NT2/D1 (cell line): ENCODE results near the gene SNTG2.

Source experiments
- DNase-seq: peaks from one replicate; pipeline ENCODE4 v3.0.0-alpha.2; 2011; ENCODE audit warnings: low read depth, low spot score
- H3K27me3 ChIP-seq: 2 replicates; pipeline ENCODE4 v1.6.0; 2011; ENCODE audit warnings: mild to moderate bottlenecking; ENCODE audit not compliant: insufficient read length, insufficient read depth
- H3K36me3 ChIP-seq: 2 replicates; pipeline ENCODE4 v1.6.1; 2011; ENCODE audit warnings: mild to moderate bottlenecking, low read length, mixed read lengths; ENCODE audit not compliant: insufficient read depth, insufficient read length
- H3K4me1 ChIP-seq: 2 replicates; pipeline ENCODE4 v1.5.1; 2011; ENCODE audit not compliant: insufficient read depth, insufficient read length
- H3K4me3 ChIP-seq: 2 replicates; pipeline ENCODE4 v1.5.1; 2011; ENCODE audit warnings: low read depth; ENCODE audit not compliant: insufficient read length
- H3K9ac ChIP-seq: 2 replicates; pipeline ENCODE4 v1.6.0; 2011; ENCODE audit warnings: low read depth; ENCODE audit not compliant: insufficient read length
- H3K9me3 ChIP-seq: 2 replicates; pipeline ENCODE4 v1.5.1; 2011; ENCODE audit warnings: mild to moderate bottlenecking, low read length; ENCODE audit not compliant: insufficient read depth
- SUZ12 ChIP-seq: IDR thresholded peaks from 2 replicates; pipeline ENCODE4 v1.6.1; 2011; ENCODE audit not compliant: insufficient read length, insufficient read depth; ENCODE audit errors: extremely low read depth
- YY1 ChIP-seq: IDR thresholded peaks from 2 replicates; pipeline ENCODE4 v1.6.1; 2011; ENCODE audit not compliant: insufficient read length, insufficient read depth
- ZNF274 ChIP-seq: IDR thresholded peaks from 2 replicates; pipeline ENCODE4 v1.6.1; 2011; ENCODE audit warnings: mild to moderate bottlenecking, low read depth, low read length

The SNTG2 gene

GRCh38 chr2:1321321-1321720 lies 370.7 kb downstream of the SNTG2 start:
- Histone ChIP-seq H3K9ac (no peak overlapping the region), H3K4me1 (no peaks in the 10 kb centered on the region), H3K36me3 (no peaks in the 10 kb centered on the region), H3K4me3 (no peak overlapping the region), H3K27me3 (no peaks in the 10 kb centered on the region), H3K9me3 (no peaks in the 10 kb centered on the region)
- DNase-seq, result no peak
- TF ChIP-seq ZNF274, result no peak
- TF ChIP-seq YY1, result no peak
- no peak for TF ChIP-seq SUZ12

GRCh38 chr2:1324884-1325283 lies 374.2 kb downstream of the SNTG2 start:
- no peak overlapping the region for H3K4me3 ChIP-seq
- no peaks in the 10 kb centered on the region for H3K36me3 ChIP-seq
- TF ChIP-seq ZNF274 (no peak), SUZ12 (no peak), YY1 (no peak)
- H3K4me1 ChIP-seq, result no peaks in the 10 kb centered on the region
- no peak for DNase-seq
- no peak overlapping the region for H3K9ac ChIP-seq
- no peaks in the 10 kb centered on the region for H3K9me3 ChIP-seq
- H3K27me3 ChIP-seq, result no peaks in the 10 kb centered on the region

DNA sequence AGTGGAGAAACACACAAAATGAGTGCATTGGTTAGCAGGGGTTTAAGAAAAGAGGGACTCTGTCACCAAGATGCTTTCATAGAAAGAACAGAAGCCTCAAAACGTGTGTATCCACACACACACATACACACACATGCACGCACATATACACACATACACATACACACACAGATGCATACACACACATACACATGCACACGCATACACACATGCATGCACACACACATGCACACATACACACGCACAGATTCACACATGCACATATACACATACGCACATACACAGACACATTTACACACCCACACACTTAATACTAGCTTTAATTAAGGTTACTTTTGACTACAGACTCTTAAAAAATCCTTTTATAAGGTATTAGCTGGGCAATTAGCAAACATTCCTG lies 378.0 kb downstream of the SNTG2 start:
- no peak overlapping the region for H3K4me3 ChIP-seq
- no peaks in the 10 kb centered on the region for H3K27me3 ChIP-seq

GRCh38 chr2:1339388-1340140 lies 388.9 kb downstream of the SNTG2 start:
- Histone ChIP-seq H3K9ac (no peak overlapping the region), H3K4me3 (no peak overlapping the region), H3K27me3 (no peaks in the 10 kb centered on the region), H3K36me3 (no peaks in the 10 kb centered on the region), H3K4me1 (peaks cover 3% of the 10 kb centered on the region), H3K9me3 (no peaks in the 10 kb centered on the region)
- DNase-seq, result no peak
- TF ChIP-seq YY1 (no peak), SUZ12 (no peak)

More for the DNA sequence above, 378.0 kb downstream of the SNTG2 start:
- H3K9ac ChIP-seq, result no peak overlapping the region
- H3K36me3 ChIP-seq, result no peaks in the 10 kb centered on the region
- TF ChIP-seq ZNF274 (no peak), YY1 (no peak), SUZ12 (no peak)
- H3K9me3 ChIP-seq, result no peaks in the 10 kb centered on the region
- H3K4me1 ChIP-seq, result no peaks in the 10 kb centered on the region
- no peak for DNase-seq

- Histone ChIP-seq H3K27me3 (no peaks in the 10 kb centered on the region), H3K4me1 (peaks cover 3% of the 10 kb centered on the region), H3K36me3 (no peaks in the 10 kb centered on the region), H3K4me3 (no peak overlapping the region), H3K9ac (no peak overlapping the region), H3K9me3 (no peaks in the 10 kb centered on the region)
- DNase-seq, result no peak
- no peak for TF ChIP-seq YY1
- TF ChIP-seq ZNF274, result no peak
- no peak for TF ChIP-seq SUZ12
Measured at GRCh38 chr2:1340141-1340512, 389.5 kb downstream of the SNTG2 start.

DNA sequence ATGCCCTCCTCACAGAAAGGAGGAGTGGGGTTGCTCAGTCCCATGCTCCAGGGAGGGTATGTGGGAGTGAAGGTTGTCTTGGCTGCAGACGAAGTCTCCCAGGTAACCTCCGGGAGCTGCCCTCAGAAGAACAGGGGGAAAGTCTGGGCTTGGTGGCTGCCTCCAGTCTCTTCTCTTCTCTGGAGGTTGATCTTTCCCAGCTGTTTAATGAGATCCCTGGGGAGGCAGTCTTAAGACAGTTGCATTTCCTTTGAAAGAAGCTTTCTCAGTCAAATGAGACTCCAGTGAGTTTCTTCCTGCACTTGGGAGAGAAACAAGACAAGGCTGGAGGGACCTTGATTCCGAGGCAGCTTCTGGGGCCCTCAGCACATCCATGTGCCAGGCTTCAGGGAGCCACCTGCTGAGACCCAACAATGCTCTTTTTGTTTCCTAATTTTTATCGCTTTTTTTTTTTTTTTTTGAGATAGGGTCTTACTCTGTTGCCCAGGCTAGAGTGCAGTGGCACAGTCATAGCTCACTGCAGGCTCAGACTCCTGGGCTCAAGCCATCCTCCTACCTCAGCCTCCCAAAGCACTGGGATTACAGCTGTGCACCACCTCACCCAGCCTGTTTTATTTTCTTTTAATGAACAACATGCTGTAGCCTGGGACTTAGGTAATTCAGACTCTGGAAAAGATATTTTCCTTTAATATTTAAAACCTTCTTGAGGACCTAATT lies 390.9 kb downstream of the SNTG2 start:
- no peak overlapping the region for H3K4me3 ChIP-seq
- H3K36me3 ChIP-seq, result no peaks in the 10 kb centered on the region
- DNase-seq, result peak; percentile 81
- no peaks in the 10 kb centered on the region for H3K27me3 ChIP-seq
- H3K9me3 ChIP-seq, result no peaks in the 10 kb centered on the region
- TF ChIP-seq SUZ12 (no peak), ZNF274 (no peak), YY1 (no peak)
- no peak overlapping the region for H3K9ac ChIP-seq
- H3K4me1 ChIP-seq, result peaks cover 3% of the 10 kb centered on the region

- Histone ChIP-seq H3K36me3 (no peaks in the 10 kb centered on the region), H3K27me3 (no peaks in the 10 kb centered on the region), H3K4me3 (no peak overlapping the region), H3K9me3 (peaks cover 22% of the 10 kb centered on the region), H3K4me1 (no peaks in the 10 kb centered on the region), H3K9ac (no peak overlapping the region)
- TF ChIP-seq SUZ12 (no peak), YY1 (no peak), ZNF274 (no peak)
- no peak for DNase-seq
Measured at GRCh38 chr2:1348789-1349188, 398.1 kb downstream of the SNTG2 start.

DNA sequence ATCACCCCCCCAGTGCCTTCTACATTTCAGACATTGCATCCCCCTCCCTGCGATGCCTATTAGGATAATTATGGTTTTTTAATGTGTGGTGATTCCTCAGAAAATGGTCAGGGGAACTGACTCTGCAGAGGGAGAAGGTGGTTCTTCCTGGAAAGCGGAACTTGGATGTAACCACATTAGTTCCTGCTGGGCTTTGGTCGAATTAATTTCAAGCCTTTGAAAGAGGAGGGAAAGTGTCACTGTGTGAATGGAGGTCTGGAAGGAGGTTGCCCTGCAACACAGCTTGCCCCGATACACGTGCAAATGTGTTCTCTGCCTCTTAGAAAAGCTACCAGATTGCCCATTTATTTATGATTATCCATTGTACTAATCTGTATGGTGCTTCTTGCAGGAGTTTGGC lies 399.5 kb downstream of the SNTG2 start:
- H3K4me3 ChIP-seq, result no peak overlapping the region
- DNase-seq, result no peak
- H3K9me3 ChIP-seq, result peaks cover 22% of the 10 kb centered on the region
- H3K27me3 ChIP-seq, result no peaks in the 10 kb centered on the region
- H3K9ac ChIP-seq, result no peak overlapping the region
- H3K36me3 ChIP-seq, result no peaks in the 10 kb centered on the region
- no peak for TF ChIP-seq ZNF274
- no peak for TF ChIP-seq SUZ12
- TF ChIP-seq YY1, result no peak
- H3K4me1 ChIP-seq, result no peaks in the 10 kb centered on the region
